Prostate gland (tissue), 2 donors: ENCODE data around the gene DIAPH2. TPM values are rescaled to one million over a fixed set of nuclear protein-coding genes. Genes with fewer than 3 reads are reported as not detected.

Experiments
- DNase-seq: peaks from one replicate; pipeline ENCODE4 v3.0.0-alpha.2; 2019; ENCODE audit warnings: low spot score
- H3K27ac ChIP-seq, 2 donors: fragments of 200-600 bp; sonication (generic); 2 replicates each; pipeline ENCODE4 v1.5.1; 2017 to 2019
- H3K27me3 ChIP-seq: fragments of 200-600 bp; sonication (generic); replicated peaks from 2 replicates; pipeline ENCODE4 v1.5.1; 2019; ENCODE audit not compliant: insufficient read depth
- H3K36me3 ChIP-seq, 2 donors: fragments of 200-600 bp; sonication (generic); 1 replicate in 1 of 2; 2 replicates in 1 of 2; pipeline versions ENCODE4 v1.5.1 to v1.8.1; 2017 to 2019
- H3K4me1 ChIP-seq: fragments of 200-600 bp; sonication (generic); replicated peaks from 2 replicates; pipeline ENCODE4 v1.5.1; 2019
- H3K4me3 ChIP-seq, 2 donors: fragments of 200-600 bp; sonication (generic); 2 replicates each; pipeline ENCODE4 v1.5.1; 2017 to 2019
- H3K9me3 ChIP-seq: fragments of 200-600 bp; sonication (generic); 2 replicates; pipeline ENCODE4 v1.5.1; 2017
- CTCF ChIP-seq, 4 experiments: fragments of 200-600 bp in 2 of 4; fragments of 450-650 bp in 2 of 4; sonication (generic) in 2 of 4; IDR thresholded peaks; 1 replicate in 3 of 4; 2 replicates in 1 of 4; pipeline ENCODE4 v1.5.1; 2016 to 2019; ENCODE audit warnings: antibody characterized with exemption in 4 of 4, mild to moderate bottlenecking in 2 of 4, moderate library complexity in 2 of 4
- POLR2A ChIP-seq: fragments of 450-650 bp; IDR thresholded peaks from one replicate; pipeline ENCODE4 v1.6.1; 2016; ENCODE audit warnings: antibody characterized with exemption, mild to moderate bottlenecking
- POLR2AphosphoS5 ChIP-seq: sonication (generic); formaldehyde crosslinking; IDR thresholded peaks from one replicate; pipeline ENCODE4 v1.6.1; 2017; ENCODE audit warnings: antibody characterized with exemption
- WGBS: methylation state at CpG from one replicate; pipeline ENCODE4 v1.1.5; 2018; 5-methylcytosine and 5-hydroxymethylcytosine counted together
- intact Hi-C: fragments of 100-400 bp; cut with DNase I; formaldehyde crosslinking; loops from one replicate; pipeline ENCODE4 v1.14.2; 2022
- total RNA-seq, 2 donors: library from RNA; depleted of rRNA; stranded (reverse); fragments of >200 nt; gene quantifications; one replicate each; pipeline ENCODE4 v1.1.0, GENCODE V29; 2016

The DIAPH2 gene
- total RNA-seq, 2 donors from 2014 or later, result 8.1 to 44.8 TPM

DNA sequence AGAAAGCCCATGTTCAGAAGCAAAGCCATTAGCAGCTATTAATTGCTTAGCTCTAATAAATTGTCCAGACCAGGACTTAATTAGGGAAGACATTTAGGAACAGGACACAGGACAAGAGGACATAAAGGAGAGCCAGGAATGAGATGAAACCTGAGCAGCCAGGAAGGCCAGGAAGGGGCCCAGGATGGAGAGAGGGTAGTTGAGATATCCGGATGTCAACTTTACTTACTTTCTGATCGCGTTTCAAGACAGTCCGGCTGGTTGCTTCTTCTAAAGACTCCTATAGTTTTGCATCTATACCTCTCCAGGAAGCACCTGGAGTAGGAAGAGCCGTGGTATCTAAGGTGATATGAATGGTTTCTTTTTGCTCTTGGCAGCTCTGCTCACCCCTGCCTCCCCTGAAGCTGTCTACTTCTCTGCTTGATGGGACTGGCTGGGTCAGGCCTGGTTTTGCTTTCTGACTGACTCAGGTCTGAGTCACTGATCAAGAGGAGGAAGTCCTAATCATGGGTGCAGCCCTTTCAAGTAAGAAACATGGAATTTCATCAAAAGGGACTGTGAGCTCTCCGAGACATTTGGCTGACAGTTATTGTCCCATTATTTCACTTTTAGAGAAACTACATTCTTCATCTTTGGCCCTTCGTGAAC lies 932.4 kb downstream of the DIAPH2 start:
- WGBS, result 77% methylated on average over 7 of the region's 7 CpGs
- no peak overlapping the region for H3K4me3 ChIP-seq
- no peak overlapping the region for H3K27ac ChIP-seq
- H3K4me1 ChIP-seq, result no peaks in the 10 kb centered on the region
- intact Hi-C loops, result no loop called here
- H3K27me3 ChIP-seq, result no peaks in the 10 kb centered on the region
- DNase-seq, result no peak
- TF ChIP-seq POLR2A, result no peak
- TF ChIP-seq POLR2AphosphoS5, result no peak
- TF ChIP-seq CTCF (IDR thresholded peaks at IDR 0.05), result no peak
- no peaks in the 10 kb centered on the region for H3K9me3 ChIP-seq
- H3K36me3 ChIP-seq, result no peaks in the 10 kb centered on the region

DNA sequence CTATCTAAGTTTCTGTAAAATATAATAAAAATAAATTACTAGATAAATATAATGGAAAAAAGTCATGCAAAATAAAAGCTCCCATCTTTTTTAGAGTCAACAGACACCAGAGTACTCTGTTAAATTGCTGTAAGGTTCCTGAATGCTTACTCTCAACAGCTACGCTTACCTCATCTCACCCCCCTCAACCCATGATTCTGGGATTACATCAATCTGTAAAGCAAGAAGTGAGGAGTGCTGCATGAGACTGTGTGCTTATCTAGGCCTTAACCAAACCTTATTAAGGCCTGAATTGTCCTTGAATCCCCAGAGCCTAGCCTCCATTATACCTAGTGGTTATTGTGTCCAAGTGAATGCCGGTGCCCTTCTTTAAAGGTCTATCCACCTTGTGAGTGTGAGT lies 934.9 kb downstream of the DIAPH2 start:
- WGBS, result 97% methylated on average over 2 of the region's 2 CpGs
- Histone ChIP-seq H3K27me3 (no peaks in the 10 kb centered on the region), H3K36me3 (no peaks in the 10 kb centered on the region), H3K4me3 (no peak overlapping the region), H3K27ac (no peak overlapping the region), H3K4me1 (no peaks in the 10 kb centered on the region), H3K9me3 (no peaks in the 10 kb centered on the region)
- intact Hi-C loops, result no loop called here
- TF ChIP-seq POLR2A, result no peak
- no peak for TF ChIP-seq CTCF (IDR thresholded peaks at IDR 0.05)
- no peak for TF ChIP-seq POLR2AphosphoS5
- DNase-seq, result no peak

GRCh38 chrX:97622111-97622510 lies 937.5 kb downstream of the DIAPH2 start:
- 96% methylated on average over 3 of the region's 3 CpGs for WGBS
- DNase-seq, result no peak
- H3K4me1 ChIP-seq, result no peaks in the 10 kb centered on the region
- no peak overlapping the region for H3K4me3 ChIP-seq
- no peak for TF ChIP-seq POLR2AphosphoS5
- TF ChIP-seq POLR2A, result no peak
- TF ChIP-seq CTCF (IDR thresholded peaks at IDR 0.05), result no peak
- no peaks in the 10 kb centered on the region for H3K36me3 ChIP-seq
- intact Hi-C loops, result no loop called here
- no peaks in the 10 kb centered on the region for H3K9me3 ChIP-seq
- no peaks in the 10 kb centered on the region for H3K27me3 ChIP-seq
- H3K27ac ChIP-seq, result no peak overlapping the region

- H3K4me1 ChIP-seq, result no peaks in the 10 kb centered on the region
- H3K36me3 ChIP-seq, result no peaks in the 10 kb centered on the region
- no peak for TF ChIP-seq POLR2A
- no peak overlapping the region for H3K27ac ChIP-seq
- no peaks in the 10 kb centered on the region for H3K9me3 ChIP-seq
- WGBS, result 83% methylated on average over 2 of the region's 2 CpGs
- no peaks in the 10 kb centered on the region for H3K27me3 ChIP-seq
- intact Hi-C loops, result no loop called here
- no peak overlapping the region for H3K4me3 ChIP-seq
- DNase-seq, result no peak
Observed at GRCh38 chrX:97628326-97628725, 943.7 kb downstream of the DIAPH2 start.

DNA sequence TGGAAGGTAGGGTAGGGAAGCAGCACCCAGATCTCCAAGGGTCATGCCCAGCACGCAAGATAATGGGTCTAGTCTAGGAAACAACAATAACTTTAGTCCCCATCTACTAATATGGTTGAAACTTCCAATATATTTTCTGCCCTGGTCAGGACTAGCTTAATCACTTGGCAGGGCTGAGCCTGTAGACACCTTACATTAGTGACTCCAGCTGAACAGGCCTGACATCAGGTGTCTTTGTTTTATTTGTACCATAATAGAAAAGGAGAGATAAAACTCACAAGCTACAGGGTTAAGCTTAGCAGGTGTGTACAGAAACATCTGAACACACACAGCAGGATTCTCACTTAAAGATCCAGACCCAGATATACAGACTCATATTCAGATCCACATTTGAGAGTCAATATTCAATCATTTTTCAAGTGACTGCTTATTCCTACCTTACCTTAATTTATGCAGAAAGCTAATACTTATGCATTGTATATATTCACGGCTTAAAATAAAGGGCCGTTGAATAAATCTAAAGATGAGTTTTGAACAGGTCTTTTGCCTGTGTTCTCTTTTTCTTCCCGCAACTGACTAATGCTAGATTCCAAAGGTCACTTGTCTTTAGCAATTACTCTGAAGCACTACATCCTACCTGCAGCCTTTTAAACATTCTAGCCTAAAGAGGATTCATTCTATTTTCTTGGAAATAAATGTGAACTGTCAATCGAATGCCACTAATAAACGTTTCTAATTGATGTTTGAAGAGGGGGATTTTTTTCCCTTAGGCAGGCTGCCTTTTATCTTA lies 944.4 kb downstream of the DIAPH2 start:
- intact Hi-C loops, result no loop called here
- no peak overlapping the region for H3K4me3 ChIP-seq

More for the DNA sequence above, 944.4 kb downstream of the DIAPH2 start:
- no peaks in the 10 kb centered on the region for H3K27me3 ChIP-seq
- no peak for TF ChIP-seq POLR2AphosphoS5
- no peak for TF ChIP-seq POLR2A
- no peak for TF ChIP-seq CTCF (IDR thresholded peaks at IDR 0.05)
- no peaks in the 10 kb centered on the region for H3K9me3 ChIP-seq
- 59% methylated on average over 6 of the region's 6 CpGs for WGBS
- H3K4me1 ChIP-seq, result no peaks in the 10 kb centered on the region
- no peak overlapping the region for H3K27ac ChIP-seq
- H3K36me3 ChIP-seq, result no peaks in the 10 kb centered on the region
- no peak for DNase-seq
